HG02759 (cell line): ENCODE results near the gene KIF6.
"Not testable (repeated sequence)": the region's sequence is repeated elsewhere in the genome, so short reads cannot be mapped to it uniquely, and the experiment has no call there.

ENCODE experiments used
- ATAC-seq: cut with Tn5 transposase; IDR thresholded peaks from one replicate; pipeline ENCODE4 v1.9.1; 2021; ENCODE audit warnings: mild to moderate bottlenecking, moderate library complexity; ENCODE audit not compliant: unreplicated experiment

The KIF6 gene

GRCh38 chr6:39507331-39507998 lies 217.7 kb downstream of the KIF6 start:
- no peak for ATAC-seq

- not testable (repeated sequence) for ATAC-seq
These were observed 222.7 kb downstream of the KIF6 start for GRCh38 chr6:39502362-39502955.

- no peak for ATAC-seq
These were observed 226.2 kb downstream of the KIF6 start for GRCh38 chr6:39499053-39499452.

GRCh38 chr6:39498096-39498495 lies 227.1 kb downstream of the KIF6 start:
- ATAC-seq, result no peak

- no peak for ATAC-seq
These were observed 228.3 kb downstream of the KIF6 start for GRCh38 chr6:39496915-39497314.

GRCh38 chr6:39496456-39496855 lies 228.8 kb downstream of the KIF6 start:
- no peak for ATAC-seq

- ATAC-seq, result no peak
These were observed 229.6 kb downstream of the KIF6 start for GRCh38 chr6:39495640-39496039.

GRCh38 chr6:39494998-39495397 lies 230.2 kb downstream of the KIF6 start:
- no peak for ATAC-seq

GRCh38 chr6:39493777-39494176 lies 231.4 kb downstream of the KIF6 start:
- no peak for ATAC-seq

GRCh38 chr6:39493174-39493573 lies 232.0 kb downstream of the KIF6 start:
- no peak for ATAC-seq

GRCh38 chr6:39490108-39490507 lies 235.1 kb downstream of the KIF6 start:
- no peak for ATAC-seq

- no peak for ATAC-seq
These were observed 236.8 kb downstream of the KIF6 start for GRCh38 chr6:39488255-39488879.

- no peak for ATAC-seq
These were observed 240.9 kb downstream of the KIF6 start for GRCh38 chr6:39484276-39484675.

- not testable (repeated sequence) for ATAC-seq
These were observed 245.4 kb downstream of the KIF6 start for GRCh38 chr6:39479819-39480218.

GRCh38 chr6:39476670-39477069 lies 248.5 kb downstream of the KIF6 start:
- ATAC-seq, result no peak

- ATAC-seq, result no peak
These were observed 249.1 kb downstream of the KIF6 start for GRCh38 chr6:39476151-39476550.

- peak; percentile 77 for ATAC-seq
These were observed 253.1 kb downstream of the KIF6 start for GRCh38 chr6:39471954-39472659.

GRCh38 chr6:39470506-39470905 lies 254.7 kb downstream of the KIF6 start:
- no peak for ATAC-seq

- no peak for ATAC-seq
These were observed 256.8 kb downstream of the KIF6 start for GRCh38 chr6:39468385-39468784.

- no peak for ATAC-seq
These were observed 258.6 kb downstream of the KIF6 start for GRCh38 chr6:39466631-39467030.

- no peak for ATAC-seq
These were observed 259.7 kb downstream of the KIF6 start for GRCh38 chr6:39465539-39465938.

- no peak for ATAC-seq
These were observed 261.1 kb downstream of the KIF6 start for GRCh38 chr6:39464067-39464466.
